Measurements from ENCODE around the gene ALKBH5. TPM values are rescaled to one million over a fixed set of nuclear protein-coding genes. Genes with fewer than 3 reads are reported as not detected.

Gene ALKBH5
- polyA plus RNA-seq, 1 of the 3 experiments (the other 2 are of a cell fraction) = 41.0 TPM

GRCh38 chr17:18141210-18141803 lies 42.3 kb upstream of the ALKBH5 start:
- H3K9me2 ChIP-seq = no peaks in the 10 kb centered on the region
- no peak overlapping the region for H3K27ac ChIP-seq (ENCODE audit: low read depth in 2 of 2, low read length in 1 of 2)
- H3K79me2 ChIP-seq (ENCODE audit: insufficient read depth) = no peaks in the 10 kb centered on the region
- no peak overlapping the region for H2AFZ ChIP-seq (ENCODE audit: low read depth)
- H3K36me3 ChIP-seq (replicated peaks in 1 of 2; ENCODE audit: control insufficient read depth in 1 of 2, insufficient read depth in 2 of 2, low read length in 1 of 2) = no peaks in the 10 kb centered on the region
- 20% methylated on average over 9 of the region's 9 CpGs for WGBS (ENCODE audit: low lambda C conversion rate)
- H3K4me3 ChIP-seq (ENCODE audit: low read depth in 2 of 2, low read length in 1 of 2) = no peak overlapping the region
- ChIA-PET CTCF (interaction anchor here (0.6 to 4.3 kb wide), 24 partner anchors 9 to 785 kb away, joined by 3 to 25 read pairs (median 4); no protein-coding TSS in a partner anchor), POLR2A (no interaction called here)
- no peaks in the 10 kb centered on the region for H3K27me3 ChIP-seq (ENCODE audit: insufficient read depth)
- H3F3A ChIP-seq (replicated peaks; ENCODE audit: insufficient read depth) = no peaks in the 10 kb centered on the region
- no peak overlapping the region for H3K4me2 ChIP-seq
- no peak overlapping the region for H3K9ac ChIP-seq
- H3K4me1 ChIP-seq (ENCODE audit: control insufficient read depth in 1 of 2, insufficient read depth in 2 of 2, low read depth in 1 of 2, low read length in 1 of 2) = peaks cover 0 to 10% of the 10 kb centered on the region in 2 experiments; a peak in 1 of 4 replicates
- TF ChIP-seq MAX (IDR thresholded peaks at IDR 0.05; ENCODE audit: low read depth) = no peak
- peak; percentile 69 for TF ChIP-seq RAD21 (IDR thresholded peaks at IDR 0.05; ENCODE audit: low read length)
- TF ChIP-seq POLR2AphosphoS5 (IDR thresholded peaks at IDR 0.05; ENCODE audit: low read depth, low read length) = no peak
- TF ChIP-seq CTCF (IDR thresholded peaks at IDR 0.05) = peak; percentile 73
- no peaks in the 10 kb centered on the region for H4K20me1 ChIP-seq (ENCODE audit: insufficient read depth)
- DNase-seq = peak; percentile 72
- no peaks in the 10 kb centered on the region for H3K9me3 ChIP-seq

GRCh38 chr17:18142417-18142816 lies 41.2 kb upstream of the ALKBH5 start:
- CTCF ChIA-PET = interaction anchor here (0.8 to 4.3 kb wide), 10 partner anchors 8 to 123 kb away, joined by 3 to 25 read pairs (median 4); no protein-coding TSS in a partner anchor
- WGBS (ENCODE audit: low lambda C conversion rate) = 60% methylated on average over 1 of the region's 3 CpGs

More at GRCh38 chr17:18142417-18142816, 41.2 kb upstream of the ALKBH5 start:
- no peak overlapping the region for H3K9ac ChIP-seq
- no peak overlapping the region for H3K4me3 ChIP-seq (ENCODE audit: low read depth in 2 of 2, low read length in 1 of 2)
- H3K36me3 ChIP-seq (replicated peaks in 1 of 2; ENCODE audit: control insufficient read depth in 1 of 2, insufficient read depth in 2 of 2, low read length in 1 of 2) = no peaks in the 10 kb centered on the region
- H3F3A ChIP-seq (replicated peaks; ENCODE audit: insufficient read depth) = no peaks in the 10 kb centered on the region
- no peak overlapping the region for H3K4me2 ChIP-seq
- no peak for DNase-seq
- no peaks in the 10 kb centered on the region for H3K79me2 ChIP-seq (ENCODE audit: insufficient read depth)
- peaks cover 0 to 8% of the 10 kb centered on the region in 2 experiments; a peak in 1 of 4 replicates for H3K4me1 ChIP-seq (ENCODE audit: control insufficient read depth in 1 of 2, insufficient read depth in 2 of 2, low read depth in 1 of 2, low read length in 1 of 2)
- no peaks in the 10 kb centered on the region for H3K27me3 ChIP-seq (ENCODE audit: insufficient read depth)
- TF ChIP-seq MEF2A (IDR thresholded peaks at IDR 0.05; ENCODE audit: borderline replicate concordance, low read depth) (no peak), RFX5 (IDR thresholded peaks at IDR 0.05; ENCODE audit: low read length) (no peak), CHD2 (IDR thresholded peaks at IDR 0.05; ENCODE audit: low read length, partially characterized antibody) (no peak), GABPA (IDR thresholded peaks at IDR 0.05; ENCODE audit: low read depth) (no peak), RXRA (IDR thresholded peaks at IDR 0.05; ENCODE audit: borderline replicate concordance, low read depth) (no peak), FOSL2 (IDR thresholded peaks at IDR 0.05; ENCODE audit: borderline replicate concordance, low read depth) (no peak), REST (IDR thresholded peaks at IDR 0.05; ENCODE audit: low read depth, low read length) (no peak), RCOR1 (IDR thresholded peaks at IDR 0.05; ENCODE audit: low read length) (no peak), SIN3A (IDR thresholded peaks at IDR 0.05; ENCODE audit: borderline replicate concordance, low read depth, low read length) (no peak), FOXM1 (IDR thresholded peaks at IDR 0.05; ENCODE audit: low read depth) (no peak), GATA2 (CRISPR knock-in tag; IDR thresholded peaks at IDR 0.05) (no peak), EP300 (IDR thresholded peaks at IDR 0.05; ENCODE audit: borderline replicate concordance in 1 of 2, low read depth in 1 of 2, low read length in 1 of 2) (no peak), TEAD4 (IDR thresholded peaks at IDR 0.05; ENCODE audit: borderline replicate concordance, insufficient read depth) (no peak), FOXJ3 (CRISPR knock-in tag; IDR thresholded peaks at IDR 0.05) (no peak)
- no peaks in the 10 kb centered on the region for H4K20me1 ChIP-seq (ENCODE audit: insufficient read depth)
- H3K9me2 ChIP-seq = no peaks in the 10 kb centered on the region
- H3K27ac ChIP-seq (ENCODE audit: low read depth in 2 of 2, low read length in 1 of 2) = no peak overlapping the region
- H2AFZ ChIP-seq (ENCODE audit: low read depth) = no peak overlapping the region
- POLR2A ChIA-PET = no interaction called here
- no peaks in the 10 kb centered on the region for H3K9me3 ChIP-seq
